ENCODE measurements around the gene NKAIN1.

DNA sequence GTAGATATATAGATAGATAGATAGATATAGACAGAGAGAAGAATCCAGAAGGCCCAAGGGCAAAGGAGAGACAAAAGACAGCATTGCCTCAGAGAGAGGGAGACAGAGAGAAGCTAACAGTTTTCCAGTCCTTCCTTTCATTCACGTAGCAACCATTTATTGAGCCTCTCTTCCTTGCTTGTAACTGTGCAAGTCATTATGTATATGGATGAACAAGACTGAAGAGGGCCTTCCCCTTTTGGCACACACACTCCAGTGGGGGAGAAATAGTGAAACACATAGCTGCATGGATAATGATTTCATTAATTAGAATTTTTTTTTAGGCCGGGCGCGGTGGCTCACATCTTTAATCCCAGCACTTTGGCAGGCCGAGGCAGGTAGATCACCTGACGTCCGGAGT, 99.4 kb downstream of the NKAIN1 start:
- TF ChIP-seq CTCF (IDR thresholded peaks at IDR 0.05) (no peak), POLR2A (IDR thresholded peaks at IDR 0.05) (no peak), EP300 (IDR thresholded peaks at IDR 0.05) (no peak)
